Measurements from ENCODE around the gene ZEB1.
"Not testable (repeated sequence)": the region's sequence is repeated elsewhere in the genome, so short reads cannot be mapped to it uniquely, and the experiment has no call there.

The ZEB1 gene

DNA sequence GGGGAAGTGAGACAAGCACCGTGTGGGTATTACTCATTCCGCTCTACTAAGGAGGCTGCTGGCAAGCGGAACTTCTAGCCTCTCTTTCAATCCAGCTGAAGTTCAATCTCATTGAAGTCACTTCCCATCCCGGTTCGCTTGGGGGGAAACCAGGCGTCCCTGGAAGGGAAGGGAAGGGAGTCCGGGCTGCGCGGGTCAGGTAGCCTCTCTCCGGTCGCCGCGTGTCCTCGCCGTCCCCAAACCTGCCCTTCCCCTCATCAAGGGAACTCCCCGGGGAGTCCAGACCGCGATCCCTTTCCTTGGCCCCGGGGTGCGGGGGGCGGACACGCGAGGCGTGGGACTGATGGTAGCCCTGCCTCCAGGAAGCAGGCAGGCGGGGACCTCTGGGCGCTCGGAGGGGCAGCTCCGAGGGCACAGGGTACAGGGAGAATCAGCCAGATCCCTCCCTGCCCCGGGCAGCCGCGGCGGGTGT lies 598 bp upstream of the ZEB1 start:
- peak in 27 of 56 donors; percentile 14 to 63 (median 36) for DNase-seq

GRCh38 chr10:31319602-31320549 lies 860 bp downstream of the ZEB1 start:
- DNase-seq, result peak in 23 of 56 donors; percentile 2 to 58 (median 25)

DNA sequence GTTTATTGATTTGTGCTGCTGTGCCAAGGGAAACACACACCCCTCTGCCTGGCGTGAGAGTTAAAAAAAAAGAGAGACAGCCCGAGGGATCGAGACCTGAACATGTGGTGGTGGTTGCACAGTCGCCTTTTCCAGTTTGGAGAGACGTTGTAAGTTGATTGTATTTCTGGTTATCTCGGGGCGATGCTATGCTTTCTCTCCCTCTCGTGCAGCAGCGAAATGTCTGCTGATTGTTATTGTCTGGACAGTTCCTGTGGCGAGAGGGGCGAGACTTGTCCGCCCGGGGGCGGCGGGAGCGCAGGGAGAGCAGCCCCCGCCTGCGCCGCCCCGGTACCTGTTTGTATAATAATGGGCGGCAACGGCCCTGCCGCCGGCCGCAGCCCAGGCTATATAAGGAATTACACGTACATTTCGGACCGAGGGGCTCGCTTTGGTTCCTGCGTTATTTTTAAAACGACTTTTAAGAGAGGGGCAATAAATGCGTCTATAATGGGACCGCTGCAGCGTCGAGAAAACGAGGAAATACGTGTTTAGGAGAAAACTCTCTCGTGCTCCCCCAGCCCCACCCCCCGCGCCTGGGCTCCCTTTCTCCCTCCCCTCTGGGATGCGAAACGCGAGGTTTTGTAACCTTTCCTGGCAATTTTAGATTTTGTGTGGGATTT lies 1.7 kb downstream of the ZEB1 start:
- peak in 20 of 56 donors; percentile 4 to 67 (median 29) for DNase-seq

- DNase-seq, result peak in 5 of 56 donors; percentile 1 to 21 (median 9)
These were observed 2.5 kb downstream of the ZEB1 start for GRCh38 chr10:31321396-31321941.

DNA sequence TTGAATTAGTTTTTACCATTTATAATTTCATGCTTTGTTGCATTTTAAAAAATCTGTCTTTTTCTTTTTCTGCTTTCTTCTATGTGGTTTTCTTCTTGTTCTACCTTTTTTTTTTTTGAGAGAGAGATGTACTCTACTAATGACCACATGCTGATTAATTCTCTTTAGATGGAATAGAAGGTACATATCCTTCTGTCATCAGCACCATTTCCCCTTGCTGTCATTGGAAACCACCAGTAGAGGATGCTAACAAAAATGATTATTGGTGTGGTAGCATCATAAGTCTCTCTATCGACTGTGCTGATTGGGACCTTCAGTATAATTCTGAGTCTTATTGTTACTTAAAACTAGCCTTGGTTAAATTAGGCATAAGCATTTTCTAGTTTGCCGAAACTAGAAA lies 3.6 kb downstream of the ZEB1 start:
- DNase-seq, result no peak

DNA sequence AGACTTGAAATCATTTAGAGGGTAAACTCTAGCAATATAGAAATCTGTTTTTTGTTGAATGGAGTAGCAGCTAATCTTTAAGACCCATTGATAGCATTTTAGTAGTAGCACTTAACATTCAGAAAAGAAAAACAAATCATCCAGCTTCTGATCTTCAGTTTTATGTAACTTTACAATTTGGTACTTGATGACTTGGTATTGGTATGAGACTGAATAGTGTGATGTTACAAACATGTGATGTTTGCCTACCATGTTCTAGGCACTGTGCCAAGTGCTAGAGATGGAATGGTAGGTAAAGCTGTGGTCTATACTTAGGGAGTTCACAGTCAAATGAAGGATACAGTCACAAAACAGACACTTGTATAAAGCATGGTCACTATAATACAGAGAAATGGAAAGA lies 21.3 kb downstream of the ZEB1 start:
- no peak for DNase-seq

- no peak for DNase-seq
These were observed 22.5 kb downstream of the ZEB1 start for GRCh38 chr10:31341552-31341951.

GRCh38 chr10:31343009-31343408 lies 24.0 kb downstream of the ZEB1 start:
- DNase-seq, result no peak

DNA sequence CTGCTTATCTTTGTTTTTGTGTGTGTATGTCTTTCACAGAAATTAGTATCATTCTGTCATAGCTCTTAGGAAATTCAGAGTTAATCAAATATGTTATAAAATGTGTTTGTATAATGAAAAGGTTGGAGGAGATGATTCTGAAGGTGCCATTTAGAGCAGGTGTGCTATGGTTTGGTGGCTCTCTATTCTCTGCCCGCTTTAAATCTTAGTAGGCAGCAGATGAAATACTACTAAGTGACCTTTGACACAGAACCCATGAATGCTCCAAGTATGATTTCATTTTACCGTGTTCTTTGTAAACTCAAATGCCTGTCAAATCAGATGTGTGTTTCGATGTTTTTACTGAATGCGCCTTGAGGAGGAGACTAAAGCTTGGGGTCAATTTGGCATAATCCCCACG lies 24.5 kb downstream of the ZEB1 start:
- no peak for DNase-seq

- DNase-seq, result no peak
These were observed 26.9 kb downstream of the ZEB1 start for GRCh38 chr10:31345886-31346285.

- DNase-seq, result no peak
These were observed 27.9 kb downstream of the ZEB1 start for GRCh38 chr10:31346953-31347352.

GRCh38 chr10:31347705-31348104 lies 28.7 kb downstream of the ZEB1 start:
- DNase-seq, result no peak

- DNase-seq, result no peak
These were observed 31.9 kb downstream of the ZEB1 start for GRCh38 chr10:31350891-31351290.

- DNase-seq, result peak in 5 of 56 donors; percentile 1 to 25 (median 7)
These were observed 33.6 kb downstream of the ZEB1 start for GRCh38 chr10:31352436-31353226.

- DNase-seq, result no peak
These were observed 34.6 kb downstream of the ZEB1 start for GRCh38 chr10:31353574-31353973.

DNA sequence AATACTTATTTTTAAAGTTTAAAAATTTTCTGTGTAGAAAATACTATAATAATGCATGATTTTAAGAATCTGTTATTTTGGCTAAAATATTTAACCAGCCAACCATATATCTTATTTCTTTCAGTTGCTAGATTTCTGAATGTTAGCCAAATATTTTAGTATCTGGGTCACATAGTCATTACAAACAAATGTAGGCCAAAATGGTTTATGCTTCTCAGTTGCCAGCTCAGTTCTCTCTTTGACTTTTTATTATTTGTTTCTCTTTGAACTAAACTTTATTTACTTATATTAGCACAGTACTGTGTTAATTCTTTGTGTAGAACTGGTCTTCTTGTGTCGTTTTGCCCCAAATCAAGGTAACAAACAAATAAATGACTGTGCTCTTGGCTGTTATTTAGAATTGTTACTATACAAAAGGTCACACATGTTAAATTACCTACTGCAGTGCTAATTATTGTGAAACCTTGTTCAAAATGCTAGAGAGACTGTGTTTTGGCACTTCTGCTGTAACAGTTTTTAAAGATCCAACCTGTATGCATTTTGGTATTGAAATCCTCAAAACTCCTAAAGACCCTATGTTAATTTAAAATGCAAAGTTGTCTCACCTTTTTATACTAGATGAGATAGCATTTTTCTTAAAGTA lies 39.8 kb downstream of the ZEB1 start:
- DNase-seq, result no peak

DNA sequence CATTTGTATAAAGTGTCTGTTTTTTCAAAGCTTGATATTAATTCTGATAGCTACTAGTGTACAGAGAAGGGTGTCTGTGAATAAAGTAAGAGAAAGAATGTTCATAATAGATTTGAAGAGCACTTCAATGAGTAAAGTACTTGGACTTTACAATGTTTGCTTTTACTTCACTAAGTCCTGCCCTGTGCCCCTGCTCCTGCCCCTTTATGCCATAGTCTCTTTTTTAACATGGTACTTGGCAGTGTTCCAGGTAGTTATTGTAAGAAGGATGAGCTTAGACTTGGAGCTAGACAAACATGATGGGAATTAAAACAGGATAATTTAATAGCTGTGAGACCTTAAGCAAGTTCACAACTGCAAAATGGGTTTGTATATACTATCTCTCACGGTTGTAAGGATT lies 41.0 kb downstream of the ZEB1 start:
- no peak for DNase-seq

DNA sequence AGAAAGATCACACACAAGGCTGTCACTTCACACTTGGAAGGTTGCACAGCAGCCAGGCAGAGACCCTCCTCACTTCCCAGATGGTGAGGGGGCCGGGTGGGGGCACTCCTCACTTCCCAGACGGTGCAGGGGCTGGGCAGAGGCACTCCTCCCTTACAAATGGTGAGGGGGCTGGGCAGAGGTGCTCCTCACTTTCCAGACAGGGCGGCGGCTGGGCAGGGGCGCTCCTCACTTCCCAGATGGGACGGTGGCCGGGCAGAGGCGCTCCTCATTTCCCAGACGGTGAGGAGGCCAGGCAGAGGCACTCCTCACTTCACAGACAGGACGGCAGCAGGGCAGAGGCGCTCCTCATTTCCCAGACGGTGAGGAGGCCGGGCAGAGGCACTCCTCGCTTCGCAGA lies 42.5 kb downstream of the ZEB1 start:
- DNase-seq, result not testable (repeated sequence)

DNA sequence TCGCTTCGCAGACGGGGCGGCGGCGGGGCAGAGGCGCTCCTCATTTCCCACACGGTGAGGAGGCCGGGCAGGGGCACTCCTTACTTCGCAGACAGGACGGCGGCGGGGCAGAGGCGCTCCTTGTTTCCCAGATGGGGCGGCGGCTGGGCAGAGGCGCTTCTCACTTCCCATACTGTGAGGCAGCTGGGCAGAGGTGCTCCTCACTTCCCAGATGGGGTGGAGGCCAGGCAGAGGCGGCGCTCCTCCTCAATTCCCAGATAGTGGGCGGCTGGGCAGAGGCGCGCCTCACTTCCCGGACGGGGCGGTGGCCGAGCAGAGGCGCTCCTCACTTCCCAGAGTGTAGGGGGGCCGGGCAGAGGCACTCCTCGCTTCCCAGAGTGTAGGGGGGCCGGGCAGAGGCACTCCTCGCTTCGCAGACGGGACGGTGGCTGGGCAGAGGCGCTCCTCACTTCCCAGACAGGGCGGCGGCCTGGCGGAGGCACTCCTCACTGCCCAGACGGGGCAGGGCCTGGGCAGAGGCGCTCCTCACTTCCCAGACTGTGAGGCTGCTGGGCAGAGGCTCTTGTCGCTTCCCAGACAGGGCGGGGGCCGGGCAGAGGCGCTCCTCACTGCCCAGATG lies 43.1 kb downstream of the ZEB1 start:
- DNase-seq, result no peak

DNA sequence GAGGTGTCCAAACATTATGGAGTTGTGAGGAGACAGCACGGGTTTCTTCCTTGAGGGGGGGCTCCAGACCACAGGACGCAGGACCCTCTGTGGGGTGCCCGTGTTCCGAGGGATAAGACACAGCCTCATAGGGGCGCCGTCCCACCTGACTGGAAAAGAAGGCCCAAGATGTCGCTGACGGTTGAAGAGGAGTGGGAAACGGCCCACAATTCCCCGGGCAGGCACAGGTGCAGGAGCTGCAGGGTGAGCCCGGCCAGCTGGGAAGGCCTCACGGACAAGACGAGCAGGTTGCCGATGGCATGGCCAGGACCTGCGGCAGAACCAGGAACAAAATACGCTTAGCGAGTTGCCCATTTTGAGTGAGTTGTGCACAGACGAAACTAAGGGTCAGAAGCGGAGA lies 44.7 kb downstream of the ZEB1 start:
- DNase-seq, result not testable (repeated sequence)

All from amygdala (tissue), 56 donors.